ENCODE results near the gene HHEX.

The HHEX gene

DNA sequence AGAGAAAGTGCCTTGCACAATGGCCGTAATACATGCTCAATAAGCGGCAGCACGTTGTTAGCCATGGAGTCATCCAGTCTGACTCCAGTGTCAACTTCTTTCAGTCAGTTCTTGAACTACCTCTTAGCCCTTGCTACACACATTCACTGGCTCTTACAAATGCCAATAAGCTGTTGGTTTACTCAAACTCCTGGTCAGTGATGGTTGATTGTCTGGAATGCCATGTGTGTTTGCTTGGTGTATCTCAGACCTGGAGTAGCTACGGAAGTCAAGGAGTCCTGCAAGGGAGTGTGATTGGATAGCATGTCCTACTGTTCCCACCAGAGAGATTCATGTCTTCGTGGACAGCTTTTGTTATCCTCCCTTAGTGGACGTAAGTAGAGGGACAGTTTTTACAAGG lies 37.4 kb downstream of the HHEX start:
- Histone ChIP-seq H3K4me3 (ENCODE audit: low read length) (no peak overlapping the region), H3K36me3 (replicated peaks; ENCODE audit: low read depth, low read length) (no peaks in the 10 kb centered on the region), H3K27me3 (ENCODE audit: low read depth, low read length) (no peaks in the 10 kb centered on the region), H3K79me2 (ENCODE audit: low read length) (no peaks in the 10 kb centered on the region), H2AFZ (ENCODE audit: low read depth, low read length) (no peak overlapping the region), H3K4me2 (ENCODE audit: low read length) (no peak overlapping the region), H4K20me1 (ENCODE audit: insufficient read depth, low read length) (no peaks in the 10 kb centered on the region), H3K27ac (ENCODE audit: low read length) (no peak overlapping the region), H3K9ac (ENCODE audit: low read length) (no peak overlapping the region), H3K4me1 (ENCODE audit: low read length) (peaks cover 37% of the 10 kb centered on the region), H3K9me3 (ENCODE audit: insufficient read depth, low read length) (no peaks in the 10 kb centered on the region)
- TF ChIP-seq CTCF (IDR thresholded peaks at IDR 0.05; ENCODE audit: low read depth, low read length) = no peak
- no peak for TF ChIP-seq EZH2phosphoT487 (IDR thresholded peaks at IDR 0.05; ENCODE audit: low read depth)

GRCh38 chr10:92727550-92727949 lies 37.8 kb downstream of the HHEX start:
- no peaks in the 10 kb centered on the region for H3K27me3 ChIP-seq (ENCODE audit: low read depth, low read length)
- H2AFZ ChIP-seq (ENCODE audit: low read depth, low read length) = no peak overlapping the region
- H3K4me1 ChIP-seq (ENCODE audit: low read length) = peaks cover 38% of the 10 kb centered on the region
- no peak overlapping the region for H3K9ac ChIP-seq (ENCODE audit: low read length)
- H3K79me2 ChIP-seq (ENCODE audit: low read length) = no peaks in the 10 kb centered on the region
- H4K20me1 ChIP-seq (ENCODE audit: insufficient read depth, low read length) = no peaks in the 10 kb centered on the region
- H3K27ac ChIP-seq (ENCODE audit: low read length) = no peak overlapping the region
- H3K4me2 ChIP-seq (ENCODE audit: low read length) = no peak overlapping the region
- H3K4me3 ChIP-seq (ENCODE audit: low read length) = no peak overlapping the region
- TF ChIP-seq EZH2phosphoT487 (IDR thresholded peaks at IDR 0.05; ENCODE audit: low read depth) (no peak), CTCF (IDR thresholded peaks at IDR 0.05; ENCODE audit: low read depth, low read length) (no peak)
- no peaks in the 10 kb centered on the region for H3K36me3 ChIP-seq (replicated peaks; ENCODE audit: low read depth, low read length)
- H3K9me3 ChIP-seq (ENCODE audit: insufficient read depth, low read length) = no peaks in the 10 kb centered on the region

- Histone ChIP-seq H3K4me1 (ENCODE audit: low read length) (peaks cover 61% of the 10 kb centered on the region), H3K4me3 (ENCODE audit: low read length) (peak overlapping the region; percentile 38), H3K27me3 (ENCODE audit: low read depth, low read length) (no peaks in the 10 kb centered on the region), H3K27ac (ENCODE audit: low read length) (peak overlapping the region; percentile 36), H3K36me3 (replicated peaks; ENCODE audit: low read depth, low read length) (no peaks in the 10 kb centered on the region), H3K4me2 (ENCODE audit: low read length) (peak overlapping the region; percentile 62), H3K79me2 (ENCODE audit: low read length) (no peaks in the 10 kb centered on the region), H4K20me1 (ENCODE audit: insufficient read depth, low read length) (no peaks in the 10 kb centered on the region), H3K9me3 (ENCODE audit: insufficient read depth, low read length) (no peaks in the 10 kb centered on the region), H3K9ac (ENCODE audit: low read length) (peak overlapping the region; percentile 27; the same call in 1 of the 2 replicates), H2AFZ (ENCODE audit: low read depth, low read length) (no peak overlapping the region)
- no peak for TF ChIP-seq CTCF (IDR thresholded peaks at IDR 0.05; ENCODE audit: low read depth, low read length)
- TF ChIP-seq EZH2phosphoT487 (IDR thresholded peaks at IDR 0.05; ENCODE audit: low read depth) = no peak
Measured at GRCh38 chr10:92729886-92730285, 40.1 kb downstream of the HHEX start.

GRCh38 chr10:92732958-92733357 lies 43.2 kb downstream of the HHEX start:
- Histone ChIP-seq H3K27ac (ENCODE audit: low read length) (no peak overlapping the region), H3K9ac (ENCODE audit: low read length) (no peak overlapping the region), H4K20me1 (ENCODE audit: insufficient read depth, low read length) (no peaks in the 10 kb centered on the region), H3K9me3 (ENCODE audit: insufficient read depth, low read length) (no peaks in the 10 kb centered on the region), H3K4me1 (ENCODE audit: low read length) (peaks cover 84% of the 10 kb centered on the region), H3K36me3 (replicated peaks; ENCODE audit: low read depth, low read length) (no peaks in the 10 kb centered on the region), H3K4me2 (ENCODE audit: low read length) (no peak overlapping the region), H2AFZ (ENCODE audit: low read depth, low read length) (no peak overlapping the region), H3K27me3 (ENCODE audit: low read depth, low read length) (no peaks in the 10 kb centered on the region), H3K4me3 (ENCODE audit: low read length) (no peak overlapping the region), H3K79me2 (ENCODE audit: low read length) (no peaks in the 10 kb centered on the region)
- TF ChIP-seq CTCF (IDR thresholded peaks at IDR 0.05; ENCODE audit: low read depth, low read length) (no peak), EZH2phosphoT487 (IDR thresholded peaks at IDR 0.05; ENCODE audit: low read depth) (no peak)

Data from OCI-LY3 (cell line).